Uterus (tissue), 4 donors: ENCODE results near the gene TCHH. TPM values are rescaled to one million over a fixed set of nuclear protein-coding genes. Genes with fewer than 3 reads are reported as not detected.

ENCODE experiments used
- DNase-seq, 2 donors: peaks; one replicate each; pipeline ENCODE4 v3.0.0-alpha.2; 2019 to 2020
- H3K27ac ChIP-seq, 2 donors: fragments of 200-600 bp; sonication (generic); 1 replicate in 1 of 2; 2 replicates in 1 of 2; pipeline ENCODE4 v1.5.1; 2016 to 2018
- H3K27me3 ChIP-seq, 2 donors: fragments of 200-600 bp; sonication (generic); one replicate each; pipeline ENCODE4 v1.5.1; 2018 to 2019; ENCODE audit warnings: control low read depth in 1 of 2
- H3K36me3 ChIP-seq, 2 donors: fragments of 200-600 bp; sonication (generic); one replicate each; pipeline ENCODE4 v1.5.1; 2019; ENCODE audit warnings: control low read depth in 1 of 2
- H3K4me1 ChIP-seq, 2 donors: fragments of 200-600 bp; sonication (generic); one replicate each; pipeline ENCODE4 v1.5.1; 2018 to 2019; ENCODE audit warnings: control low read depth in 1 of 2
- H3K4me3 ChIP-seq, 2 donors: fragments of 200-600 bp; sonication (generic); 1 replicate in 1 of 2; 2 replicates in 1 of 2; pipeline ENCODE4 v1.5.1; 2018 to 2019; ENCODE audit warnings: mild to moderate bottlenecking in 1 of 2
- H3K9me3 ChIP-seq, 2 donors: fragments of 200-600 bp; sonication (generic); one replicate each; pipeline ENCODE4 v1.5.1; 2019; ENCODE audit warnings: control low read depth in 1 of 2
- CTCF ChIP-seq, 4 experiments: fragments of 200-600 bp in 2 of 4; fragments of 450-650 bp in 2 of 4; sonication (generic) in 2 of 4; IDR thresholded peaks; one replicate each; pipeline ENCODE4 v1.5.1; 2016 to 2019; ENCODE audit warnings: antibody characterized with exemption in 4 of 4, mild to moderate bottlenecking in 2 of 4, moderate library complexity in 1 of 4
- POLR2A ChIP-seq, 2 donors: fragments of 450-650 bp; IDR thresholded peaks; one replicate each; pipeline ENCODE4 v1.6.1; 2016; ENCODE audit warnings: antibody characterized with exemption in 2 of 2, mild to moderate bottlenecking in 1 of 2, moderate library complexity in 1 of 2
- intact Hi-C: fragments of 100-400 bp; cut with DNase I; formaldehyde crosslinking; loops from one replicate; pipeline ENCODE4 v1.15.1; 2023; ENCODE audit warnings: low total_unique reads
- total RNA-seq, 4 donors: library from RNA; depleted of rRNA in 3 of 4; stranded (reverse); fragments of >200 nt in 3 of 4; gene quantifications; one replicate each; pipeline versions ENCODE4 v1.1.0 to v1.2.4, GENCODE V29; 2014 to 2023
- donor health status: DM: yes; HTN: yes; CAD: no.

Gene TCHH, protein sequence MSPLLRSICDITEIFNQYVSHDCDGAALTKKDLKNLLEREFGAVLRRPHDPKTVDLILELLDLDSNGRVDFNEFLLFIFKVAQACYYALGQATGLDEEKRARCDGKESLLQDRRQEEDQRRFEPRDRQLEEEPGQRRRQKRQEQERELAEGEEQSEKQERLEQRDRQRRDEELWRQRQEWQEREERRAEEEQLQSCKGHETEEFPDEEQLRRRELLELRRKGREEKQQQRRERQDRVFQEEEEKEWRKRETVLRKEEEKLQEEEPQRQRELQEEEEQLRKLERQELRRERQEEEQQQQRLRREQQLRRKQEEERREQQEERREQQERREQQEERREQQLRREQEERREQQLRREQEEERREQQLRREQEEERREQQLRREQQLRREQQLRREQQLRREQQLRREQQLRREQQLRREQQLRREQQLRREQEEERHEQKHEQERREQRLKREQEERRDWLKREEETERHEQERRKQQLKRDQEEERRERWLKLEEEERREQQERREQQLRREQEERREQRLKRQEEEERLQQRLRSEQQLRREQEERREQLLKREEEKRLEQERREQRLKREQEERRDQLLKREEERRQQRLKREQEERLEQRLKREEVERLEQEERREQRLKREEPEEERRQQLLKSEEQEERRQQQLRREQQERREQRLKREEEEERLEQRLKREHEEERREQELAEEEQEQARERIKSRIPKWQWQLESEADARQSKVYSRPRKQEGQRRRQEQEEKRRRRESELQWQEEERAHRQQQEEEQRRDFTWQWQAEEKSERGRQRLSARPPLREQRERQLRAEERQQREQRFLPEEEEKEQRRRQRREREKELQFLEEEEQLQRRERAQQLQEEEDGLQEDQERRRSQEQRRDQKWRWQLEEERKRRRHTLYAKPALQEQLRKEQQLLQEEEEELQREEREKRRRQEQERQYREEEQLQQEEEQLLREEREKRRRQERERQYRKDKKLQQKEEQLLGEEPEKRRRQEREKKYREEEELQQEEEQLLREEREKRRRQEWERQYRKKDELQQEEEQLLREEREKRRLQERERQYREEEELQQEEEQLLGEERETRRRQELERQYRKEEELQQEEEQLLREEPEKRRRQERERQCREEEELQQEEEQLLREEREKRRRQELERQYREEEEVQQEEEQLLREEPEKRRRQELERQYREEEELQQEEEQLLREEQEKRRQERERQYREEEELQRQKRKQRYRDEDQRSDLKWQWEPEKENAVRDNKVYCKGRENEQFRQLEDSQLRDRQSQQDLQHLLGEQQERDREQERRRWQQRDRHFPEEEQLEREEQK (N-terminal part only)
- not detected for total RNA-seq

- no peaks in the 10 kb centered on the region for H3K36me3 ChIP-seq
- no peak for DNase-seq
- no peak within 1 kb of the TSS for H3K27ac ChIP-seq
- TF ChIP-seq CTCF (IDR thresholded peaks at IDR 0.05) (no peak), POLR2A (IDR thresholded peaks at IDR 0.05) (no peak)
- no peaks in the 10 kb centered on the region for H3K9me3 ChIP-seq
- peaks cover 0 to 20% of the 10 kb centered on the region in 2 donors for H3K27me3 ChIP-seq
- no peak within 1 kb of the TSS for H3K4me3 ChIP-seq
- intact Hi-C loops = no loop called here
- H3K4me1 ChIP-seq = peaks cover 0 to 16% of the 10 kb centered on the region in 2 donors
These were observed at the start of gene TCHH for GRCh38 chr1:152115344-152115743. TSS of gene TCHH (minus strand) at chr1:152115444. CDS start at chr1:152114080, 1,364 bp downstream.

DNA sequence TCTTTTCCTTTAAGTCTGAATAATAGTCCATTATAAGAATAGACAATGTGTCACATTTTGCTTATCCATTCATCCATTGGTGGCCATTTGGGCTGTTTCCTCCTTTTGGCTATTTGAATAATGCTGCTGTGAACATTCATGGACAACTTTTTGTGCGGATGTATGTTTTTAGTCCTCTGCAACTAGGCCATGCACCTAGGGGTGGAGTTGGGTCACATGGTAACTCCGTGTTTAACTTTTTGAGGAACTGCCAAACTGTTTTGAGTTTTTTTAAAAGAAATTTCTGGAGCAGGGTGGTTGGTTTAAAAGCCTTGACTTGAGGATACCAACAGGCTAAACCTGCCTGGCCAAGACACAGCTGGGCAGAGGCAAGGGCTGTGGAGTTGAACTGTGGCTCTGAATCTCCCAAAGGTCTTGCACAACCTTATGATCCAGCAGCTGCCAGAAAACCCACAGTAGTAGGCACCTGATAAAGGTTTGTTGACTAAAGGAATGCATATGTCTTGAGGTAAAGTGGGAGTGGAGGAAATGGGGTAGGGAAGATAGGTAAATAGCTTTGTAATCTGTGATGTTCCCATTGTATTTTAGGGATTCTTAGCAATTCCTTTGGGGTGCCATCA, 49.4 kb upstream of the TCHH start:
- no peaks in the 10 kb centered on the region for H3K36me3 ChIP-seq
- H3K4me1 ChIP-seq = no peaks in the 10 kb centered on the region
- H3K9me3 ChIP-seq = no peaks in the 10 kb centered on the region
- TF ChIP-seq POLR2A (IDR thresholded peaks at IDR 0.05) (no peak), CTCF (IDR thresholded peaks at IDR 0.05) (no peak)
- DNase-seq = no peak
- no peak overlapping the region for H3K27ac ChIP-seq
- H3K4me3 ChIP-seq = no peak overlapping the region
- no peaks in the 10 kb centered on the region for H3K27me3 ChIP-seq
- intact Hi-C loops = no loop called here

- Histone ChIP-seq H3K4me1 (no peaks in the 10 kb centered on the region), H3K4me3 (no peak overlapping the region), H3K27me3 (no peaks in the 10 kb centered on the region), H3K27ac (no peak overlapping the region), H3K36me3 (no peaks in the 10 kb centered on the region), H3K9me3 (no peaks in the 10 kb centered on the region)
- TF ChIP-seq CTCF (IDR thresholded peaks at IDR 0.05) (no peak), POLR2A (IDR thresholded peaks at IDR 0.05) (no peak)
- intact Hi-C loops = no loop called here
- DNase-seq = no peak
These were observed 47.7 kb upstream of the TCHH start for GRCh38 chr1:152162792-152163463.

GRCh38 chr1:152160576-152160975, 45.3 kb upstream of the TCHH start:
- H3K4me1 ChIP-seq = no peaks in the 10 kb centered on the region
- DNase-seq = no peak
- no peaks in the 10 kb centered on the region for H3K27me3 ChIP-seq

More at GRCh38 chr1:152160576-152160975, 45.3 kb upstream of the TCHH start:
- H3K36me3 ChIP-seq = no peaks in the 10 kb centered on the region
- TF ChIP-seq CTCF (IDR thresholded peaks at IDR 0.05) (no peak), POLR2A (IDR thresholded peaks at IDR 0.05) (no peak)
- no peak overlapping the region for H3K27ac ChIP-seq
- intact Hi-C loops = no loop called here
- H3K9me3 ChIP-seq = no peaks in the 10 kb centered on the region
- no peak overlapping the region for H3K4me3 ChIP-seq
